Measurements from ENCODE around the gene EPHA2. TPM values are rescaled to one million over a fixed set of nuclear protein-coding genes. Genes with fewer than 3 reads are reported as not detected.
"Not testable (repeated sequence)": the region's sequence is repeated elsewhere in the genome, so short reads cannot be mapped to it uniquely, and the experiment has no call there.

Gene EPHA2
- total RNA-seq (2014; rRNA removed; shearing (Covaris generic)): 302 and 331 TPM in 2 replicates

- DNase-seq (ENCODE audit: low spot score): peak; percentile 97
Measured at GRCh38 chr1:16155537-16156410, at the start of gene EPHA2. Gene EPHA2 (minus strand): TSS chr1:16156069. CDS start chr1:16155932, 137 bp downstream.

- no peak for DNase-seq (ENCODE audit: low spot score)
Measured at GRCh38 chr1:16205334-16205671, 49.4 kb upstream of the EPHA2 start.

- DNase-seq (ENCODE audit: low spot score): peak; percentile 55
Measured at GRCh38 chr1:16204634-16205333, 48.9 kb upstream of the EPHA2 start.

GRCh38 chr1:16204216-16204615, 48.3 kb upstream of the EPHA2 start:
- DNase-seq (ENCODE audit: low spot score): no peak

- no peak for DNase-seq (ENCODE audit: low spot score)
Measured at GRCh38 chr1:16203550-16203949, 47.7 kb upstream of the EPHA2 start.

- no peak for DNase-seq (ENCODE audit: low spot score)
Measured at GRCh38 chr1:16202281-16203210, 46.7 kb upstream of the EPHA2 start.

- DNase-seq (ENCODE audit: low spot score): no peak
Measured at GRCh38 chr1:16199700-16200099, 43.8 kb upstream of the EPHA2 start.

- no peak for DNase-seq (ENCODE audit: low spot score)
Measured at GRCh38 chr1:16199157-16199501, 43.3 kb upstream of the EPHA2 start.

- DNase-seq (ENCODE audit: low spot score): no peak
Measured at GRCh38 chr1:16198444-16199156, 42.7 kb upstream of the EPHA2 start.

- DNase-seq (ENCODE audit: low spot score): no peak
Measured at GRCh38 chr1:16196874-16197273, 41.0 kb upstream of the EPHA2 start.

- not testable (repeated sequence) for DNase-seq (ENCODE audit: low spot score)
Measured at GRCh38 chr1:16196139-16196538, 40.3 kb upstream of the EPHA2 start.

- DNase-seq (ENCODE audit: low spot score): no peak
Measured at GRCh38 chr1:16195518-16195905, 39.6 kb upstream of the EPHA2 start.

GRCh38 chr1:16191916-16192546, 36.2 kb upstream of the EPHA2 start:
- DNase-seq (ENCODE audit: low spot score): no peak

- DNase-seq (ENCODE audit: low spot score): no peak
Measured at GRCh38 chr1:16191309-16191708, 35.4 kb upstream of the EPHA2 start.

GRCh38 chr1:16189921-16190621, 34.2 kb upstream of the EPHA2 start:
- DNase-seq (ENCODE audit: low spot score): no peak

GRCh38 chr1:16189003-16189402, 33.1 kb upstream of the EPHA2 start:
- DNase-seq (ENCODE audit: low spot score): peak; percentile 78

GRCh38 chr1:16187748-16188401, 32.0 kb upstream of the EPHA2 start:
- DNase-seq (ENCODE audit: low spot score): peak; percentile 93

GRCh38 chr1:16186655-16187235, 30.9 kb upstream of the EPHA2 start:
- peak; percentile 2 for DNase-seq (ENCODE audit: low spot score)
